Keratinocyte (primary cell): ENCODE results near the gene PUM1. TPM values are rescaled to one million over a fixed set of nuclear protein-coding genes. Genes with fewer than 3 reads are reported as not detected.

Experiments used
- DNase-seq: peaks from one replicate; pipeline ENCODE4 v3.0.0-alpha.2; 2011; ENCODE audit warnings: low read depth, missing footprints, low spot score
- FAIRE-seq: peaks from 2 replicates; lab custom pipeline; 2011; peaks lifted over from hg19 to GRCh38; lab: Jason Lieb, UNC
- H2AFZ ChIP-seq: 2 replicates; pipeline ENCODE4 v1.6.0; 2012; ENCODE audit warnings: low read length, control low read depth, inconsistent platforms; ENCODE audit not compliant: control insufficient read depth
- H3K27ac ChIP-seq: 2 replicates; pipeline ENCODE4 v1.5.1; 2011; ENCODE audit warnings: low read length; ENCODE audit not compliant: control insufficient read depth, insufficient read depth
- H3K27me3 ChIP-seq: 3 replicates; pipeline ENCODE4 v1.6.0; 2011; ENCODE audit warnings: low read length; ENCODE audit not compliant: control insufficient read depth, insufficient read depth; ENCODE audit errors: extremely low read depth
- H3K36me3 ChIP-seq, 2 experiments: 2 replicates in 1 of 2; 3 replicates in 1 of 2; pipeline ENCODE4 v1.5.1; 2011; ENCODE audit warnings: low read length in 2 of 2, mild to moderate bottlenecking in 1 of 2; ENCODE audit not compliant: control insufficient read depth in 2 of 2, insufficient read depth in 2 of 2; ENCODE audit errors: extremely low read depth in 1 of 2
- H3K4me1 ChIP-seq: 3 replicates; pipeline ENCODE4 v1.5.1; 2011; ENCODE audit warnings: low read length; ENCODE audit not compliant: control insufficient read depth, insufficient read depth; ENCODE audit errors: extremely low read depth
- H3K4me2 ChIP-seq: 3 replicates; pipeline ENCODE4 v1.6.0; 2011; ENCODE audit warnings: low read depth, low read length; ENCODE audit not compliant: control insufficient read depth, insufficient read depth; ENCODE audit errors: extremely low read depth
- H3K4me3 ChIP-seq, 3 experiments: fragments of 200-600 bp in 1 of 3; sonication (generic) in 1 of 3; 2 replicates in 2 of 3; 3 replicates in 1 of 3; pipeline ENCODE4 v1.5.1; 2011 to 2016; ENCODE audit warnings: low read length in 3 of 3, mild to moderate bottlenecking in 3 of 3, control low read depth in 2 of 3, inconsistent platforms in 1 of 3, low read depth in 1 of 3, mixed read lengths in 1 of 3, mixed run types in 1 of 3, moderate library complexity in 1 of 3; ENCODE audit not compliant: control insufficient read depth in 2 of 3, insufficient read depth in 2 of 3; ENCODE audit errors: extremely low read depth in 1 of 3
- H3K79me2 ChIP-seq: 2 replicates; pipeline ENCODE4 v1.6.0; 2012; ENCODE audit warnings: low read length; ENCODE audit not compliant: control insufficient read depth, insufficient read depth
- H3K9ac ChIP-seq: 3 replicates; pipeline ENCODE4 v1.6.0; 2011; ENCODE audit warnings: low read length; ENCODE audit not compliant: control insufficient read depth, insufficient read depth; ENCODE audit errors: extremely low read depth
- H3K9me1 ChIP-seq: 3 replicates; pipeline ENCODE4 v1.6.0; 2011; ENCODE audit warnings: low read length; ENCODE audit not compliant: control insufficient read depth, insufficient read depth; ENCODE audit errors: extremely low read depth
- H3K9me3 ChIP-seq: 2 replicates; pipeline ENCODE4 v1.5.1; 2012; ENCODE audit warnings: low read depth, low read length; ENCODE audit not compliant: control insufficient read depth
- H4K20me1 ChIP-seq: 3 replicates; pipeline ENCODE4 v1.6.0; 2011; ENCODE audit warnings: low read length; ENCODE audit not compliant: control insufficient read depth, insufficient read depth; ENCODE audit errors: extremely low read depth
- CTCF ChIP-seq, 3 experiments: IDR thresholded peaks in 1 of 3; conservative IDR thresholded peaks in 1 of 3; optimal IDR thresholded peaks in 1 of 3; 2 replicates in 2 of 3; 3 replicates in 1 of 3; pipeline versions ENCODE3 to v1.5.1; 2011; ENCODE audit warnings: low read length in 3 of 3, mild to moderate bottlenecking in 3 of 3, moderate library complexity in 2 of 3, control low read depth in 1 of 3, inconsistent platforms in 1 of 3; ENCODE audit not compliant: insufficient read depth in 2 of 3; ENCODE audit errors: extremely low read depth in 1 of 3
- EZH2 ChIP-seq: IDR thresholded peaks from one replicate; pipeline ENCODE4 v1.6.1; 2012; ENCODE audit warnings: inconsistent platforms, mild to moderate bottlenecking, low read length, moderate library complexity
- dilution Hi-C: fragments of 300-500 bp; cut with MboI; formaldehyde crosslinking; loops from one replicate; pipeline ENCODE4 v1.7.0; 2020; ENCODE audit warnings: low sequenced_read_pairs; ENCODE audit not compliant: extremely low pct_ligation_motif_present
- polyA plus RNA-seq, 5 experiments: library from polyadenylated mRNA; depleted of rRNA in 3 of 5; stranded (reverse) in 3 of 5; stranded (forward) in 1 of 5; unstranded in 1 of 5; fragments of >200 nt; gene quantifications; 1 replicate in 1 of 5; 2 replicates in 3 of 5; 3 replicates in 1 of 5; pipeline versions ENCODE4 v1.2.1 to v1.2.3, GENCODE V29; 2011 to 2012; ENCODE audit warnings: missing spikeins in 2 of 5, low read depth in 1 of 5, low replicate concordance in 1 of 5
- small RNA-seq, 3 experiments: library from RNA; depleted of rRNA; stranded (forward); fragments of <200 nt; gene quantifications; one replicate each; pipeline ENCODE3, GENCODE V24; 2012; ENCODE audit warnings: low read depth in 3 of 3, low replicate concordance in 1 of 3; ENCODE audit not compliant: insufficient read length in 3 of 3

The PUM1 gene
- polyA plus RNA-seq, 1 donor (not counting 4 experiments of a cell fraction or from before 2014, with no cell fraction given) = 68.6 TPM

- H3K4me2 ChIP-seq = no peak overlapping the region
- H3K79me2 ChIP-seq = no peaks in the 10 kb centered on the region
- TF ChIP-seq EZH2 = no peak
- TF ChIP-seq CTCF (optimal IDR thresholded peaks at IDR 0.05 in 1 of 3, IDR thresholded peaks at IDR 0.05 in 1 of 3, conservative IDR thresholded peaks at IDR 0.05 in 1 of 3; ENCODE audit: extremely low read depth in 1 of 3, insufficient read depth in 2 of 3, low read length in 3 of 3) = no peak
- peaks cover 13% of the 10 kb centered on the region for H3K4me1 ChIP-seq
- no peak for FAIRE-seq
- H3K4me3 ChIP-seq = no peak overlapping the region
- H4K20me1 ChIP-seq = peaks cover 4% of the 10 kb centered on the region
- no peaks in the 10 kb centered on the region for H3K9me1 ChIP-seq
- no peaks in the 10 kb centered on the region for H3K27me3 ChIP-seq
- no peak overlapping the region for H3K27ac ChIP-seq
- no peak overlapping the region for H3K9ac ChIP-seq
- no peaks in the 10 kb centered on the region for H3K9me3 ChIP-seq
- no peak for DNase-seq
- H2AFZ ChIP-seq = no peak overlapping the region
- H3K36me3 ChIP-seq = no peaks in the 10 kb centered on the region
- dilution Hi-C loops = no loop called here
These were observed 181.9 kb downstream of the PUM1 start for GRCh38 chr1:30883389-30884172.

GRCh38 chr1:30882678-30883388 is 182.7 kb downstream of the PUM1 start:
- Histone ChIP-seq H3K9ac (no peak overlapping the region), H3K79me2 (no peaks in the 10 kb centered on the region), H3K36me3 (no peaks in the 10 kb centered on the region), H3K4me2 (no peak overlapping the region), H3K4me1 (peaks cover 15% of the 10 kb centered on the region), H4K20me1 (peaks cover 4% of the 10 kb centered on the region), H3K27ac (no peak overlapping the region), H3K27me3 (no peaks in the 10 kb centered on the region), H3K9me1 (no peaks in the 10 kb centered on the region), H3K9me3 (no peaks in the 10 kb centered on the region), H2AFZ (no peak overlapping the region), H3K4me3 (no peak overlapping the region)
- dilution Hi-C loops = no loop called here
- TF ChIP-seq EZH2 (no peak), CTCF (optimal IDR thresholded peaks at IDR 0.05 in 1 of 3, IDR thresholded peaks at IDR 0.05 in 1 of 3, conservative IDR thresholded peaks at IDR 0.05 in 1 of 3; ENCODE audit: extremely low read depth in 1 of 3, insufficient read depth in 2 of 3, low read length in 3 of 3) (no peak)
- DNase-seq (no peak), FAIRE-seq (no peak)

Small RNAs within 50 kb of the gene (small RNA-seq; reads per million reads assigned to genes)
- gene AL356320.1 (0 reads per million in 3 experiments), gene RN7SL371P (0 reads per million in 3 experiments)

Other genes with a start within 250 kb of the PUM1 start
- 5.6 to 14.5 TPM (median 8.8 TPM) in 3 replicates for gene SDC3, start 157.0 kb downstream of the PUM1 start, polyA plus RNA-seq
- 0.04 TPM in 1 of 3 replicates, not detected in the others for gene NKAIN1, start 174.2 kb upstream of the PUM1 start, polyA plus RNA-seq
- gene SNRNP40, start 231.1 kb upstream of the PUM1 start, polyA plus RNA-seq = 47.5 to 66.3 TPM (median 57.4 TPM) in 3 replicates
- gene ZCCHC17, start 231.3 kb upstream of the PUM1 start, polyA plus RNA-seq = 63.3 to 70.0 TPM (median 66.2 TPM) in 3 replicates